K562 (cell line): Measurements from ENCODE around the gene MAML3. TPM values are rescaled to one million over a fixed set of nuclear protein-coding genes. Genes with fewer than 3 reads are reported as not detected.

ENCODE experiments used
- ATAC-seq: fragments of 200-7000 bp; cut with Tn5 transposase; 3 replicates; pipeline ENCODE4 v1.9.1; 2020; ENCODE audit warnings: moderate library complexity
- BruUV-seq: library from RNA; stranded (reverse); fragments of 400-500 nt; replicated peaks from 2 replicates; lab custom pipeline; 2021; lab: Mats Ljungman, UMichigan
- CTCF ChIA-PET: fragments of 300-600 bp; formaldehyde crosslinking; extraction: SDS; loops from one replicate; lab custom pipeline; 2021; ENCODE audit warnings: low intra/inter-chr PET ratio; lab: Yijun Ruan, JAX
- POLR2A ChIA-PET: fragments of 300-600, 350-650 bp; sonication (Branson Sonifier 250); formaldehyde crosslinking; extraction: SDS; loops from one replicate; lab custom pipeline; 2021; ENCODE audit warnings: antibody characterized with exemption, inconsistent platforms; lab: Yijun Ruan, JAX
- DNase-seq, 4 experiments: peaks; one replicate each; pipeline versions ENCODE4 v3.0.0 to v3.0.0-alpha.2; 2011 to 2018; ENCODE audit warnings: low spot score in 3 of 4, mixed read lengths in 3 of 4; ENCODE audit errors: extremely low read depth in 1 of 4
- FAIRE-seq: peaks from 2 replicates; lab custom pipeline; 2011; peaks lifted over from hg19 to GRCh38; lab: Jason Lieb, UNC
- H2AFZ ChIP-seq: 2 replicates; pipeline ENCODE4 v1.6.0; 2011; ENCODE audit warnings: low read depth, low read length, control low read depth, inconsistent platforms
- H3K27ac ChIP-seq: fragments of 200-600 bp; 3 replicates; pipeline ENCODE4 v1.8.0; 2011; ENCODE audit warnings: low read depth, mild to moderate bottlenecking, control low read depth, inconsistent platforms, low read length, moderate library complexity, mixed read lengths; ENCODE audit errors: extremely low read depth
- H3K27me3 ChIP-seq, 2 experiments: fragments of 300-600 bp in 1 of 2; 2 replicates in 1 of 2; 3 replicates in 1 of 2; pipeline versions ENCODE4 v1.6.0 to v1.8.0; 2011; ENCODE audit warnings: inconsistent platforms in 2 of 2, low read length in 2 of 2, mild to moderate bottlenecking in 1 of 2, mixed read lengths in 1 of 2, moderate library complexity in 1 of 2; ENCODE audit not compliant: control insufficient read depth in 2 of 2, insufficient read depth in 2 of 2
- H3K36me3 ChIP-seq: fragments of 300-600 bp; 3 replicates; pipeline ENCODE4 v1.8.0; 2011; ENCODE audit warnings: mild to moderate bottlenecking, low read length, inconsistent platforms; ENCODE audit not compliant: control insufficient read depth, insufficient read depth
- H3K4me1 ChIP-seq, 2 experiments: fragments of 200-600 bp in 1 of 2; replicated peaks in 1 of 2; 2 replicates in 1 of 2; 3 replicates in 1 of 2; pipeline versions ENCODE4 v1.5.1 to v1.8.0; 2011; ENCODE audit warnings: inconsistent platforms in 2 of 2, low read length in 2 of 2, mild to moderate bottlenecking in 1 of 2, mixed read lengths in 1 of 2, moderate library complexity in 1 of 2; ENCODE audit not compliant: control insufficient read depth in 2 of 2, insufficient read depth in 2 of 2
- H3K4me2 ChIP-seq: 2 replicates; pipeline ENCODE4 v1.6.1; 2011; ENCODE audit warnings: low read length, control low read depth, inconsistent platforms, mixed read lengths; ENCODE audit not compliant: insufficient read depth
- H3K4me3 ChIP-seq: fragments of 200-600 bp; sonication (generic), shearing (Covaris generic); 2 replicates; pipeline ENCODE4 v1.5.1; 2016; ENCODE audit warnings: control low read depth, inconsistent platforms
- H3K79me2 ChIP-seq: fragments of 200-600 bp; 3 replicates; pipeline ENCODE4 v1.8.0; 2011; ENCODE audit warnings: low read length, inconsistent platforms; ENCODE audit not compliant: control insufficient read depth, insufficient read depth
- H3K9ac ChIP-seq, 2 experiments: 2 replicates each; pipeline versions ENCODE4 v1.6.0 to v1.6.1; 2011; ENCODE audit warnings: low read depth in 2 of 2, low read length in 2 of 2, control low read depth in 1 of 2, inconsistent platforms in 1 of 2, mild to moderate bottlenecking in 1 of 2, mixed read lengths in 1 of 2; ENCODE audit not compliant: insufficient read depth in 1 of 2
- H3K9me1 ChIP-seq: one replicate; pipeline ENCODE4 v1.6.0; 2011; ENCODE audit warnings: inconsistent platforms, mild to moderate bottlenecking, low read length, moderate library complexity; ENCODE audit not compliant: control insufficient read depth, insufficient read depth
- H3K9me3 ChIP-seq: replicated peaks from 2 replicates; pipeline ENCODE4 v1.5.1; 2011; ENCODE audit warnings: low read depth, low read length, inconsistent platforms; ENCODE audit not compliant: control insufficient read depth, insufficient read depth
- H4K20me1 ChIP-seq: replicated peaks from 2 replicates; pipeline ENCODE4 v1.6.1; 2011; ENCODE audit warnings: low read length, inconsistent platforms, mixed read lengths; ENCODE audit not compliant: control insufficient read depth, insufficient read depth
- HSF4 ChIP-seq: fragments of 250-450 bp; sonication (Bioruptor Pico); IDR thresholded peaks from 2 replicates; pipeline ENCODE4 v2.1.2; 2022; ENCODE audit warnings: mild to moderate bottlenecking, moderate library complexity, borderline replicate concordance
- WGBS: fragments of 100-300 bp; shearing (Covaris generic); methylation state at CpG from one replicate; pipeline ENCODE4 v1.1.6; 2016; ENCODE audit warnings: low coverage, mixed read lengths; ENCODE audit not compliant: insufficient coverage; ENCODE audit errors: missing lambda C conversion rate; 5-methylcytosine and 5-hydroxymethylcytosine counted together
- in situ Hi-C: fragments of 300-500 bp; cut with MboI; formaldehyde crosslinking; loops from 4 replicates; pipeline ENCODE4 v1.15.0; 2018; ENCODE audit warnings: inconsistent platforms, mixed read lengths
- intact Hi-C: fragments of 100-400 bp; cut with micrococcal nuclease; formaldehyde crosslinking; loops from 2 replicates; pipeline ENCODE4 v1.14.2; 2022
- polyA plus RNA-seq, 8 experiments: library from polyadenylated mRNA; depleted of rRNA in 4 of 8; stranded (reverse) in 5 of 8; unstranded in 3 of 8; fragments of >200 nt; fragmentation: Nextera tagmentation in 2 of 8; fragmentation: Illumina TruSeq in 1 of 8; extraction: Ambion mirVana in 2 of 8; extraction: Trizol in 1 of 8; gene quantifications; 2 replicates each; pipeline versions ENCODE4 v1.2.1 to v1.2.3, GENCODE V29; 2011 to 2014; ENCODE audit warnings: inconsistent platforms in 1 of 8, missing spikeins in 1 of 8
- total RNA-seq, 7 experiments: library from RNA; depleted of rRNA in 6 of 7; stranded (reverse); fragments of >200 nt in 6 of 7; fragmentation: Illumina TruSeq in 2 of 7; extraction: Trizol in 2 of 7; gene quantifications; 2 replicates each; pipeline versions ENCODE4 v1.2.1 to v1.2.3, GENCODE V29; 2011 to 2021; ENCODE audit warnings: low replicate concordance in 1 of 7
- TF ChIP-seq, protein P1 (sequence below), 2 experiments: IDR thresholded peaks in 1 of 2; conservative IDR thresholded peaks in 1 of 2; 2 replicates each; pipeline ENCODE4 v1.6.1; 2016; ENCODE audit warnings: low read depth in 2 of 2, mild to moderate bottlenecking in 1 of 2, missing compliant biosample characterization in 1 of 2, missing genetic modification characterization in 1 of 2, moderate library complexity in 1 of 2

The MAML3 gene
- total and polyA plus RNA-seq, 9 of the 15 experiments (the other 6 are each of a cell fraction or from before 2014, with no cell fraction given): 0.01 to 0.55 (median 0.25) TPM

DNA sequence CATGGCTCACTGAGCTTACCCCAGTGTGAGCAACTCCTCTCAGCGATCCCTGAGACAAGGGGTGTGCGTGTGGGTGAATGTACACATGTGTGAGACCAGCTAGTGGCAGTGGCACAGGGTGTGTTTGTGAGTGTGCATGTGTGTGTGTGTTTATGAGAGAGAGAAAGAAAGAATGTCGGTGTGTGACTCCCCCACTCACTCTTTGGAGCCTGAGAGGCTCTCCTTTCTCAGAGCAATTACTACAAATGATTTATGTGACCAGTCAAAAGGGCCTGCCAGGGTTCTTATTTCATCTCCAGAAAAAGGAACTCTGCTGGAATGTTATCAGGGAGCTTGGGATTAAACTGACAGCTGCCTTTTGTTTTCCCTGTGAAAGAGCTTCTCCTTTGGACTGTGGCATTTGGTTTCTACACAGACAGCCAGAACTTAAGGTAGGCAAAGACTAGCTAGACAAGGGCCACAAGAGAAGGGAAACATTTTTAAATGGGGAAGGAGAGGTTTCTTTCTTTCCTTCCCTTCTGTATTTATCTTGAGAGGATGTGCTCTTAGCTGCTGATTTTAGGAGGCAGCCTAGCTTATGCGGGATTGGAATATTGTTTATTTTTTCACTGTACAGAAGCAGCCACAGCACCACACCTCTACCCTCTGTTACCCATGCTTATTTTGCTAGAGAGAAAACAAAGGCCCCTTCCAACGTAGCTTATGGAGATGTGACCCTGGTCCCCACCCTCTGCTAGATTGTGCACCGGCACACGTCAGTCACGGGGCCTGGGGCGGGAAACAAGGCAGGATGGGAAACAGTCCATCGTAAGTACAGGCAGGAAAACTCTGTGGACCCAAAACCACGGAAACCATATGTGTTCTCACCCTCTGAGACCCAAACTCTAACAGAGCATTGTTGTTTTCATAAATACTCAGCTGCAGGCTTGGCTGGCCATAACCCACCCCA, 344.9 kb downstream of the MAML3 start:
- ATAC-seq: no peak
- no peak for TF ChIP-seq HSF4 (CRISPR knock-in tag)
- TF ChIP-seq, protein P1, sequence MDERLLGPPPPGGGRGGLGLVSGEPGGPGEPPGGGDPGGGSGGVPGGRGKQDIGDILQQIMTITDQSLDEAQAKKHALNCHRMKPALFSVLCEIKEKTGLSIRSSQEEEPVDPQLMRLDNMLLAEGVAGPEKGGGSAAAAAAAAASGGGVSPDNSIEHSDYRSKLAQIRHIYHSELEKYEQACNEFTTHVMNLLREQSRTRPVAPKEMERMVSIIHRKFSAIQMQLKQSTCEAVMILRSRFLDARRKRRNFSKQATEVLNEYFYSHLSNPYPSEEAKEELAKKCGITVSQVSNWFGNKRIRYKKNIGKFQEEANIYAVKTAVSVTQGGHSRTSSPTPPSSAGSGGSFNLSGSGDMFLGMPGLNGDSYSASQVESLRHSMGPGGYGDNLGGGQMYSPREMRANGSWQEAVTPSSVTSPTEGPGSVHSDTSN (CRISPR knock-in tag; IDR thresholded peaks at IDR 0.05; ENCODE audit: low read depth): no peak
- TF ChIP-seq, protein P1 (tag; conservative IDR thresholded peaks at IDR 0.05; ENCODE audit: low read depth): peak; percentile 34; the same call in 1 of the 2 replicates
- no peak overlapping the region for H3K4me2 ChIP-seq
- peaks cover 2 to 26% of the 10 kb centered on the region in 2 experiments; a peak in 3 of 5 replicates for H3K27me3 ChIP-seq
- H3K79me2 ChIP-seq: no peaks in the 10 kb centered on the region
- no peaks in the 10 kb centered on the region for H4K20me1 ChIP-seq
- H3K9me1 ChIP-seq: no peaks in the 10 kb centered on the region
- ChIA-PET POLR2A (interaction anchor here (0.6 kb wide), 1 partner anchor 767 kb away, joined by 3 read pairs; no protein-coding TSS in a partner anchor), CTCF (interaction anchor here (0.7 kb wide), 1 partner anchor 8 kb away, joined by 4 read pairs; no protein-coding TSS in a partner anchor)
- no peak overlapping the region for H3K9ac ChIP-seq
- in situ Hi-C loops: no loop called here
- no TSS peak for BruUV-seq
- no peaks in the 10 kb centered on the region for H3K9me3 ChIP-seq
- no peak overlapping the region for H3K4me3 ChIP-seq
- no peak overlapping the region for H3K27ac ChIP-seq
- DNase-seq: no peak
- no peaks in the 10 kb centered on the region for H3K36me3 ChIP-seq
- H3K4me1 ChIP-seq: no peaks in the 10 kb centered on the region
- intact Hi-C loops: no loop called here
- H2AFZ ChIP-seq: no peak overlapping the region
- FAIRE-seq: no peak
- 1% methylated on average over 11 of the region's 11 CpGs for WGBS
